Medulla oblongata (tissue), 1 donor: ENCODE measurements around the gene CAVIN1.
"Not testable (repeated sequence)": the region's sequence is repeated elsewhere in the genome, so short reads cannot be mapped to it uniquely, and the experiment has no call there.

Experiments
- DNase-seq: peaks from one replicate; pipeline ENCODE4 v3.0.0-alpha.2; 2015; ENCODE audit errors: extremely low spot score

CAVIN1 gene

GRCh38 chr17:42405963-42406495 lies 17.0 kb downstream of the CAVIN1 start:
- DNase-seq: peak; percentile 84

- no peak for DNase-seq
These were observed 18.0 kb downstream of the CAVIN1 start for GRCh38 chr17:42405076-42405475.

GRCh38 chr17:42404326-42405055 lies 18.6 kb downstream of the CAVIN1 start:
- no peak for DNase-seq

- DNase-seq: peak; percentile 33
These were observed 19.9 kb downstream of the CAVIN1 start for GRCh38 chr17:42403150-42403549.

GRCh38 chr17:42402117-42402516 lies 20.9 kb downstream of the CAVIN1 start:
- no peak for DNase-seq

GRCh38 chr17:42400844-42401375 lies 22.1 kb downstream of the CAVIN1 start:
- not testable (repeated sequence) for DNase-seq

GRCh38 chr17:42399948-42400843 lies 22.9 kb downstream of the CAVIN1 start:
- DNase-seq: no peak

- DNase-seq: no peak
These were observed 23.9 kb downstream of the CAVIN1 start for GRCh38 chr17:42399121-42399520.

- not testable (repeated sequence) for DNase-seq
These were observed 27.5 kb downstream of the CAVIN1 start for GRCh38 chr17:42395601-42396000.

GRCh38 chr17:42394838-42395237 lies 28.2 kb downstream of the CAVIN1 start:
- no peak for DNase-seq

GRCh38 chr17:42392692-42393415 lies 30.2 kb downstream of the CAVIN1 start:
- DNase-seq: no peak

GRCh38 chr17:42391439-42391838 lies 31.6 kb downstream of the CAVIN1 start:
- not testable (repeated sequence) for DNase-seq

GRCh38 chr17:42389899-42390298 lies 33.2 kb downstream of the CAVIN1 start:
- DNase-seq: no peak

- no peak for DNase-seq
These were observed 34.0 kb downstream of the CAVIN1 start for GRCh38 chr17:42389135-42389417.

- DNase-seq: peak; percentile 100
These were observed 34.5 kb downstream of the CAVIN1 start, which contains the start of gene STAT3 for GRCh38 chr17:42388381-42389134. STAT3 (minus strand) TSS chr17:42388442; CDS start chr17:42348516, 39,926 bp downstream.

- peak; percentile 33 for DNase-seq
These were observed 35.2 kb downstream of the CAVIN1 start for GRCh38 chr17:42387661-42388380.

- peak; percentile 64 for DNase-seq
These were observed 36.0 kb downstream of the CAVIN1 start for GRCh38 chr17:42386777-42387657.

- no peak for DNase-seq
These were observed 41.2 kb downstream of the CAVIN1 start for GRCh38 chr17:42381898-42382297.

GRCh38 chr17:42380935-42381334 lies 42.1 kb downstream of the CAVIN1 start:
- DNase-seq: no peak
